GM12878 (cell line): Measurements from ENCODE around the gene SBK2. TPM values are rescaled to one million over a fixed set of nuclear protein-coding genes. Genes with fewer than 3 reads are reported as not detected.

ENCODE experiments used
- ATF2 ChIP-seq: IDR thresholded peaks from 2 replicates; pipeline ENCODE4 v1.6.1; 2012; ENCODE audit warnings: low read length, inconsistent platforms
- BCL3 ChIP-seq: IDR thresholded peaks from 2 replicates; pipeline ENCODE4 v1.6.1; 2011; ENCODE audit warnings: borderline replicate concordance, low read depth, mild to moderate bottlenecking, moderate library complexity, low read length; ENCODE audit not compliant: insufficient read depth, poor library complexity, severe bottlenecking
- CHD1 ChIP-seq: IDR thresholded peaks from 2 replicates; pipeline ENCODE4 v1.6.1; 2012; ENCODE audit warnings: low read depth, low read length, improper control_type of control experiment
- ESRRA ChIP-seq: IDR thresholded peaks from 2 replicates; pipeline ENCODE4 v1.6.1; 2012; ENCODE audit warnings: mild to moderate bottlenecking, low read length, improper control_type of control experiment
- GATAD2B ChIP-seq: fragments of 450-650 bp; conservative IDR thresholded peaks from 2 replicates; pipeline ENCODE4 v1.6.1; 2017; ENCODE audit warnings: low read depth, mild to moderate bottlenecking, moderate library complexity
- LARP7 ChIP-seq: fragments of 450-650 bp; IDR thresholded peaks from 2 replicates; pipeline ENCODE4 v1.6.1; 2017; ENCODE audit warnings: mild to moderate bottlenecking
- NFXL1 ChIP-seq: fragments of 450-650 bp; IDR thresholded peaks from 2 replicates; pipeline ENCODE4 v1.6.1; 2017; ENCODE audit warnings: antibody characterized with exemption, mild to moderate bottlenecking, borderline replicate concordance
- NKRF ChIP-seq: fragments of 450-650 bp; conservative IDR thresholded peaks from 2 replicates; pipeline ENCODE4 v1.6.1; 2017; ENCODE audit warnings: mild to moderate bottlenecking, moderate library complexity
- NR2C2 ChIP-seq: IDR thresholded peaks from 2 replicates; pipeline ENCODE4 v1.6.1; 2011; ENCODE audit warnings: borderline replicate concordance, low read depth; ENCODE audit not compliant: control insufficient read depth, insufficient read length
- NR2F1 ChIP-seq: fragments of 450-650 bp; conservative IDR thresholded peaks from 2 replicates; pipeline ENCODE4 v1.6.1; 2017; ENCODE audit warnings: mild to moderate bottlenecking
- PBX3 ChIP-seq: IDR thresholded peaks from 2 replicates; pipeline ENCODE4 v1.6.1; 2011; ENCODE audit warnings: mild to moderate bottlenecking, low read depth, low read length, moderate library complexity; ENCODE audit not compliant: insufficient replicate concordance
- POLR2A ChIP-seq: IDR thresholded peaks from 2 replicates; pipeline ENCODE4 v1.6.1; 2011; ENCODE audit warnings: low read depth, mild to moderate bottlenecking, low read length
- SIN3A ChIP-seq: IDR thresholded peaks from 2 replicates; pipeline ENCODE4 v1.6.1; 2012; ENCODE audit warnings: low read depth, low read length, improper control_type of control experiment
- SMAD5 ChIP-seq: IDR thresholded peaks from 2 replicates; pipeline ENCODE4 v1.6.1; 2016; ENCODE audit warnings: antibody characterized with exemption, low read depth
- SREBF1 ChIP-seq: IDR thresholded peaks from 2 replicates; pipeline ENCODE4 v1.6.1; 2012; ENCODE audit warnings: mild to moderate bottlenecking, low read length
- SUZ12 ChIP-seq: fragments of 200-600 bp; sonication (generic); IDR thresholded peaks from one replicate; pipeline ENCODE4 v1.6.1; 2018; ENCODE audit warnings: antibody characterized with exemption, mild to moderate bottlenecking; ENCODE audit not compliant: unreplicated experiment
- ZBTB4 ChIP-seq: fragments of 450-650 bp; formaldehyde crosslinking; IDR thresholded peaks from 2 replicates; pipeline ENCODE4 v1.4.0; 2022; ENCODE audit warnings: mild to moderate bottlenecking, moderate library complexity
- ZNF384 ChIP-seq: IDR thresholded peaks from 2 replicates; pipeline ENCODE4 v1.6.1; 2012; ENCODE audit warnings: low read depth, mild to moderate bottlenecking, low read length, improper control_type of control experiment, borderline replicate concordance
- polyA plus RNA-seq, 11 experiments: library from polyadenylated mRNA; depleted of rRNA in 4 of 11; unstranded in 6 of 11; stranded (reverse) in 5 of 11; fragments of >200 nt; fragmentation: Nextera tagmentation in 4 of 11; fragmentation: Illumina TruSeq in 1 of 11; extraction: Ambion mirVana in 4 of 11; extraction: Trizol in 1 of 11; gene quantifications; 1 replicate in 1 of 11; 2 replicates in 10 of 11; pipeline versions ENCODE4 v1.2.1 to v1.2.3, GENCODE V29; 2011 to 2016; ENCODE audit warnings: inconsistent platforms in 2 of 11, missing spikeins in 2 of 11, low read depth in 1 of 11
- total RNA-seq, 4 experiments: library from RNA; depleted of rRNA in 3 of 4; stranded (reverse); fragments of >200 nt in 3 of 4; fragmentation: Illumina TruSeq in 1 of 4; extraction: Trizol in 1 of 4; gene quantifications; 2 replicates each; pipeline versions ENCODE4 v1.2.1 to v1.2.3, GENCODE V29; 2013 to 2021

SBK2 gene
- total and polyA plus RNA-seq, 10 of the 15 experiments (the other 5 are each of a cell fraction or from before 2014, with no cell fraction given): not detected

- TF ChIP-seq NKRF (peak; percentile 79), SMAD5 (no peak), ZNF384 (no peak), POLR2A (peak; percentile 34), SREBF1 (no peak), CHD1 (no peak), NR2F1 (peak; percentile 45; the same call in 1 of the 2 replicates), BCL3 (peak; percentile 48), PBX3 (no peak), ATF2 (no peak; the same call in 1 of the 2 replicates), GATAD2B (no peak), ZBTB4 (CRISPR knock-in tag) (no peak), NR2C2 (no peak), LARP7 (peak; percentile 41), ESRRA (no peak), NFXL1 (no peak), SIN3A (peak; percentile 71; the same call in 1 of the 2 replicates), SUZ12 (no peak)
Observed at GRCh38 chr19:55484593-55485438, 52.1 kb downstream of the SBK2 start, which contains the start of gene NAT14 (continued).
